Fibroblast of skin of right biceps (primary cell): Measurements from ENCODE around the gene TNIP3.
A peak's percentile ranks its signal among the peaks of the same experiment; 100 is the strongest.

Experiments used
- DNase-seq: peaks from one replicate; pipeline ENCODE4 v3.0.0-alpha.2; 2013

TNIP3 gene

GRCh38 chr4:121138039-121138825, 25.9 kb downstream of the TNIP3 start:
- DNase-seq = no peak

GRCh38 chr4:121130326-121130660, 33.8 kb downstream of the TNIP3 start:
- DNase-seq = no peak

GRCh38 chr4:121129606-121130325, 34.4 kb downstream of the TNIP3 start:
- no peak for DNase-seq

- no peak for DNase-seq
Measured at GRCh38 chr4:121127100-121127499, 37.0 kb downstream of the TNIP3 start.

GRCh38 chr4:121126449-121127006, 37.6 kb downstream of the TNIP3 start:
- DNase-seq = no peak

- no peak for DNase-seq
Measured at GRCh38 chr4:121125498-121125885, 38.6 kb downstream of the TNIP3 start.

GRCh38 chr4:121122661-121123060, 41.5 kb downstream of the TNIP3 start:
- DNase-seq = peak; percentile 34

GRCh38 chr4:121119715-121120114, 44.4 kb downstream of the TNIP3 start:
- no peak for DNase-seq

GRCh38 chr4:121118344-121118743, 45.8 kb downstream of the TNIP3 start:
- no peak for DNase-seq

- no peak for DNase-seq
Measured at GRCh38 chr4:121114756-121115155, 49.4 kb downstream of the TNIP3 start.

GRCh38 chr4:121112530-121112929, 51.6 kb downstream of the TNIP3 start:
- DNase-seq = no peak

GRCh38 chr4:121108557-121108956, 55.6 kb downstream of the TNIP3 start:
- no peak for DNase-seq

- no peak for DNase-seq
Measured at GRCh38 chr4:121107507-121107906, 56.6 kb downstream of the TNIP3 start.

- no peak for DNase-seq
Measured at GRCh38 chr4:121100093-121100775, 63.9 kb downstream of the TNIP3 start.

GRCh38 chr4:121098266-121098665, 65.9 kb downstream of the TNIP3 start:
- DNase-seq = no peak

- DNase-seq = peak; percentile 57
Measured at GRCh38 chr4:121096629-121097028, 67.5 kb downstream of the TNIP3 start.

- DNase-seq = peak; percentile 26
Measured at GRCh38 chr4:121096191-121096590, 67.9 kb downstream of the TNIP3 start.

GRCh38 chr4:121094297-121094966, 69.7 kb downstream of the TNIP3 start:
- no peak for DNase-seq

GRCh38 chr4:121093261-121093660, 70.9 kb downstream of the TNIP3 start:
- no peak for DNase-seq

- no peak for DNase-seq
Measured at GRCh38 chr4:121091941-121092340, 72.2 kb downstream of the TNIP3 start.

GRCh38 chr4:121088867-121089266, 75.3 kb downstream of the TNIP3 start:
- no peak for DNase-seq
